Activated naive CD4-positive, alpha-beta T cell treated with anti-CD3 and anti-CD28 coated beads, Interleukin-2, amount 50 U/mL, for 72 hours (primary cell): ENCODE measurements around the gene TFPI2. TPM values are rescaled to one million over a fixed set of nuclear protein-coding genes. Genes with fewer than 3 reads are reported as not detected.

ENCODE experiments used
- ATAC-seq, 2 donors: fragments of 150-1000 bp; cut with Tn5 transposase; 2 replicates each; pipeline ENCODE4 v1.10.0; 2021; ENCODE audit warnings: mild to moderate bottlenecking in 2 of 2, moderate library complexity in 2 of 2
- DNase-seq, 2 donors: peaks; one replicate each; pipeline ENCODE4 v3.0.0; 2021 to 2022; ENCODE audit warnings: low spot score in 2 of 2
- H3K27ac Mint-ChIP-seq, 2 donors: one replicate each; pipeline ENCODE4 v1.8.0; 2022; ENCODE audit warnings: mild to moderate bottlenecking in 2 of 2, mixed read lengths in 2 of 2
- H3K36me3 Mint-ChIP-seq, 2 donors: one replicate each; pipeline ENCODE4 v1.8.0; 2022; ENCODE audit warnings: mixed read lengths in 2 of 2
- H3K9me3 Mint-ChIP-seq, 2 donors: one replicate each; pipeline ENCODE4 v1.8.0; 2022; ENCODE audit warnings: mixed read lengths in 2 of 2
- total RNA-seq, 2 donors: library from RNA; stranded (reverse); gene quantifications; one replicate each; pipeline ENCODE4 v1.2.3, GENCODE V29; 2022

Gene TFPI2
- total RNA-seq, 2 donors from 2014 or later = 0.37 to 0.82 TPM

GRCh38 chr7:93836116-93836515, 54.4 kb downstream of the TFPI2 start:
- H3K36me3 Mint-ChIP-seq = no peaks in the 10 kb centered on the region
- no peak for ATAC-seq
- H3K27ac Mint-ChIP-seq = no peak overlapping the region
- H3K9me3 Mint-ChIP-seq = no peaks in the 10 kb centered on the region
- DNase-seq = no peak

DNA sequence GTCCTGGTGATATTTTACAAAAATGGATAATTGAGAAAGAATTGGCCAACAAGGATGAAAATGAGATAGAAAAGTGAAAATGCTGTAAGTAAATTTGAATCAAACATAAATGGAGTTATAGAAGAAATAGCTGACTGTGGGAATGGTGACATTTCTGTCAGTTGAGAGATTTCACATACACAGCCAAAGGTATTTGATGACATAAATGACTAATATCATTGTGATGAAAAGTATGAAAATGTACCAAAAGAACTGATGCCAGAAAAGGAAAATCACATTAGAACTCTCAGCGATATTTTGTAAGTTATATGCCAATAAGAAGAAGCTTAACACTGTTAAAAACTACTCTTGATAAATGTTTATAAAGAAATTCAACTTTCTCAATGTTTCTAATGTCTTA, 54.9 kb downstream of the TFPI2 start:
- no peak for DNase-seq
- Mint-ChIP-seq H3K9me3 (no peaks in the 10 kb centered on the region), H3K36me3 (no peaks in the 10 kb centered on the region), H3K27ac (no peak overlapping the region)
- ATAC-seq = no peak

Other genes starting within 250 kb of the TFPI2 start
- not detected for gene GNGT1, start 15.8 kb upstream of the TFPI2 start, total RNA-seq
- not detected for gene GNG11, start 31.0 kb upstream of the TFPI2 start, total RNA-seq
- 10 to 100 TPM; 18.8 to 21.5 TPM for gene BET1, start 113.6 kb upstream of the TFPI2 start, total RNA-seq